Neutrophil (primary cell): ENCODE results near the gene EEFSEC.

Experiments used
- H3K27ac ChIP-seq: fragments of 200-600 bp; sonication (generic); 2 replicates; pipeline ENCODE4 v1.5.1; 2016; ENCODE audit warnings: mild to moderate bottlenecking, moderate library complexity
- H3K27me3 ChIP-seq: fragments of 200-600 bp; sonication (generic); 2 replicates; pipeline ENCODE4 v1.6.0; 2016; ENCODE audit warnings: mild to moderate bottlenecking
- H3K36me3 ChIP-seq: fragments of 200-600 bp; sonication (generic); 2 replicates; pipeline ENCODE4 v1.5.1; 2017
- H3K4me1 ChIP-seq, 2 experiments: fragments of 200-600 bp in 1 of 2; sonication (generic) in 1 of 2; 1 replicate in 1 of 2; 2 replicates in 1 of 2; pipeline versions ENCODE4 v1.5.1 to v1.6.1; 2013 to 2016; ENCODE audit warnings: low read depth in 1 of 2, low read length in 1 of 2, mild to moderate bottlenecking in 1 of 2, moderate library complexity in 1 of 2; ENCODE audit not compliant: control insufficient read depth in 1 of 2, insufficient read depth in 1 of 2
- H3K4me3 ChIP-seq, 2 experiments: fragments of 200-600 bp in 1 of 2; sonication (generic) in 1 of 2; 1 replicate in 1 of 2; 2 replicates in 1 of 2; pipeline ENCODE4 v1.5.1; 2013 to 2016; ENCODE audit warnings: low read depth in 1 of 2, low read length in 1 of 2, mild to moderate bottlenecking in 1 of 2, moderate library complexity in 1 of 2
- H3K9me3 ChIP-seq: fragments of 200-600 bp; sonication (generic); 2 replicates; pipeline ENCODE4 v1.5.1; 2016
- CTCF ChIP-seq: fragments of 200-600 bp; sonication (generic); IDR thresholded peaks from 2 replicates; pipeline ENCODE4 v1.5.1; 2016; ENCODE audit warnings: antibody characterized with exemption

EEFSEC gene

DNA sequence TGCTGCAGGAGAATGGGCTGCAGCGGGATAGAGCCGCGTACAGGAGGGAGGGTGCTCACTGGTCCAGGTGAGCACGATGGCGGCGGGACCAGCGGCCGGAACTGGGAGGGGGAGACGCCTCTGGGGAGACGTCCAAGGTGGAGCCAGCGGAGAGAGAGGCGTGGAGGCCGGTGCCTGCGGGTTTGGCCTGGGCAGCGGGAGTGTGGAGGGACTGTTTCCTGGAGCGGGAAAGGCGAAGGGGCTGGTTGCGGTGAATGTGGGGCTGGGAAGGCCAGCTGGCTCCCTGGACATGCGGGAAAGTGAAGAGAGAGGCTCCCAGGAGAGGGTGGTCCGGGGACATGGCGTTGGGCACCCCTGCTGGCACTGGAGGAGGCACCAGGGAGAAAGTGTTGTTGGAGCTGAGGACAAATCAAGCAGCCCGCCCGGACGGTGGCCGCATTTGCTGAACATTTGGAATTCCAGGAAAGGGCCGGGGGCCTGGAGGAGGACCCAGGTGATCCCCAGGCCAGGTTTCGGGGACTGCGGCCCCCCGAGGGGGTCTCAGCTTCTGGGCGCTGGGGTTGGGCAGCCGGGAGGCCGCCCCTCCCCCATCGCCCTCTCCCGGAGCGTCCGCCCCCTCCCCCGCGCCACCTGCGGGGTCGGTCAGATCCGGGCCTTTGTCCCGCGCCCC is 279.2 kb downstream of the EEFSEC start:
- Histone ChIP-seq H3K36me3 (no peaks in the 10 kb centered on the region), H3K27ac (no peak overlapping the region), H3K27me3 (peaks cover 96% of the 10 kb centered on the region), H3K4me3 (no peak overlapping the region), H3K9me3 (no peaks in the 10 kb centered on the region), H3K4me1 (no peaks in the 10 kb centered on the region)
- TF ChIP-seq CTCF: no peak

GRCh38 chr3:128432971-128433836 is 279.9 kb downstream of the EEFSEC start:
- Histone ChIP-seq H3K4me3 (no peak overlapping the region), H3K27ac (no peak overlapping the region), H3K36me3 (no peaks in the 10 kb centered on the region), H3K27me3 (peaks cover 94% of the 10 kb centered on the region), H3K9me3 (no peaks in the 10 kb centered on the region), H3K4me1 (no peaks in the 10 kb centered on the region)
- TF ChIP-seq CTCF: no peak

DNA sequence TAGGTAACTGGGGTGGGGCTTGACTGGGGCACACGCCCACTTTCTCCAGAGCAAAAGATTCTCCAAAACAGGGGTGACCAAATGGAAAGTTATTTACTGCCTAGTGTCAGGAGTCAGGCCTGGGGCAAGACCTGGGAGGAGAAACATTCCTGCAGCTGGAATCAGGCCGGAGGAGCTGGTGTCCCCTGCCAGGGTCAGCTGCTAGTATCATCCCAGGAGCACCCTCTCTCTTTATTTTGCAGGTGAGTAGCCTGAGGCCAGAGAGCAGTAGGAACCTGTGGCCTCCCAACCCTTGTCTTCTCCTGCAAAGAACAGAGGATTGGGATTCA is 280.5 kb downstream of the EEFSEC start:
- no peaks in the 10 kb centered on the region for H3K36me3 ChIP-seq
- peaks cover 88% of the 10 kb centered on the region for H3K27me3 ChIP-seq
- TF ChIP-seq CTCF: no peak
- H3K4me3 ChIP-seq: no peak overlapping the region
- no peaks in the 10 kb centered on the region for H3K9me3 ChIP-seq
- no peaks in the 10 kb centered on the region for H3K4me1 ChIP-seq
- H3K27ac ChIP-seq: no peak overlapping the region

DNA sequence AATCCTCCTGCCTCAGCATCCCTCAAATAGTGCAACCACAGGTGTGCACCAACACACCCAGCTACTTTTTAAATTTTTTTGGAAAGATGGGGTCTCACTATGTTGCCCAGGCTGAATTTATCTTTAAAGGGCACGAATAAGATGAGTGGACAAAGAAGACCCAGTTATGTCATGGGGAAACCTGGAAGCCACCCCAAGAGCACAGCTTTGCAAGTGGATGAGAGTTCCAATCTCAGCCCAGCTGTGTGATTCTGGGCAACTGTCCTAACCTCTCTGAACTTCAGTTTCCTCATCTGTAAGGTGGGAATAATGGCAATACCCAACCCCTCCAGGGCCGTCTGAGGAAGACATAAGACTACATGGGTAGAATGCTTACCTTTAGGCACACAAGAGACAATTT is 281.2 kb downstream of the EEFSEC start:
- peaks cover 83% of the 10 kb centered on the region for H3K27me3 ChIP-seq
- H3K36me3 ChIP-seq: no peaks in the 10 kb centered on the region

DNA sequence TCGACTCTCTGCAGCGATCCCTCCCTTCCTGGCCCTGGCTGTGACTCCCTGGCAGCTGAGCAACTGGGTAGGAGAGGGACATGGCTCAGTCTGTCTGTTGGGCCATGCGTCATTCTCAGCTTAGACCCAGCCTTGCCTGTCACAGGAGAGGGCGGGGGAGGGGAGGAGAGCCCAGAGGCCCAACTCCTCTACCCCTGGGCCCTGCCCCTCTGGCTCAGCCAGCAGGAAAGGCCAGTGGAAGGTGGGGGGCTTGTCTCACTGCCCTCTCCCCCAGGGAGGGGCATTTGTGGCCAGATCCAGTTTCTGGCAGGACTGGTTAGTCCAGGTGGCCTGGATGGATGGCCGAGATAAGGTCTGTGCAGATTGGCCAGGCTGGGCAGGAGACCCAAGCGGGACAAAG is 281.8 kb downstream of the EEFSEC start:
- peaks cover 82% of the 10 kb centered on the region for H3K27me3 ChIP-seq

More for the DNA sequence above, 281.2 kb downstream of the EEFSEC start:
- no peaks in the 10 kb centered on the region for H3K9me3 ChIP-seq
- H3K4me3 ChIP-seq: no peak overlapping the region
- H3K4me1 ChIP-seq: no peaks in the 10 kb centered on the region
- no peak overlapping the region for H3K27ac ChIP-seq
- no peak for TF ChIP-seq CTCF

More for the DNA sequence above, 281.8 kb downstream of the EEFSEC start:
- no peaks in the 10 kb centered on the region for H3K4me1 ChIP-seq
- H3K36me3 ChIP-seq: no peaks in the 10 kb centered on the region
- H3K9me3 ChIP-seq: no peaks in the 10 kb centered on the region
- TF ChIP-seq CTCF: no peak
- no peak overlapping the region for H3K27ac ChIP-seq
- no peak overlapping the region for H3K4me3 ChIP-seq
